Gastroesophageal sphincter (tissue), 3 donors: ENCODE results near the gene RSF1.

Experiments
- CTCF ChIP-seq, 4 experiments: fragments of 200-600 bp in 2 of 4; fragments of 450-650 bp in 2 of 4; sonication (generic) in 1 of 4; IDR thresholded peaks; one replicate each; pipeline ENCODE4 v1.5.1; 2017 to 2019; ENCODE audit warnings: antibody characterized with exemption in 4 of 4, mild to moderate bottlenecking in 2 of 4, moderate library complexity in 2 of 4
- POLR2A ChIP-seq, 2 donors: fragments of 450-650 bp; IDR thresholded peaks; one replicate each; pipeline ENCODE4 v1.6.1; 2017; ENCODE audit warnings: antibody characterized with exemption in 2 of 2, mild to moderate bottlenecking in 2 of 2, moderate library complexity in 1 of 2

- TF ChIP-seq POLR2A (IDR thresholded peaks at IDR 0.05) (no peak), CTCF (IDR thresholded peaks at IDR 0.05) (no peak)
These were observed 71.3 kb downstream of the RSF1 start for GRCh38 chr11:77749232-77749631.
